Stimulated activated CD4-positive, alpha-beta T cell treated with anti-CD3 and anti-CD28 coated beads, Interleukin-1b, Interleukin-23, amount 100 ng/mL, for 4 hours (primary cell): ENCODE results near the gene RPL38.

Experiments
- DNase-seq, 2 donors: peaks; one replicate each; pipeline ENCODE4 v3.0.0-alpha.2; 2020; ENCODE audit warnings: low read depth in 2 of 2

Gene RPL38

GRCh38 chr17:74250324-74250995, 47.0 kb downstream of the RPL38 start:
- DNase-seq, result no peak

- no peak for DNase-seq
These were observed 47.6 kb downstream of the RPL38 start for GRCh38 chr17:74251051-74251450.

GRCh38 chr17:74251569-74251968, 48.1 kb downstream of the RPL38 start:
- DNase-seq, result no peak

GRCh38 chr17:74252211-74252610, 48.7 kb downstream of the RPL38 start:
- no peak for DNase-seq

- no peak for DNase-seq
These were observed 49.6 kb downstream of the RPL38 start for GRCh38 chr17:74253036-74253435.

- DNase-seq, result no peak
These were observed 53.8 kb downstream of the RPL38 start for GRCh38 chr17:74257311-74257710.

GRCh38 chr17:74259667-74260524, 56.4 kb downstream of the RPL38 start:
- no peak for DNase-seq
